ENCODE data around the gene RNF8.
A peak's percentile ranks its signal among the peaks of the same experiment; 100 is the strongest.
"Not testable (repeated sequence)": the region's sequence is repeated elsewhere in the genome, so short reads cannot be mapped to it uniquely, and the experiment has no call there.

Gene RNF8

DNA sequence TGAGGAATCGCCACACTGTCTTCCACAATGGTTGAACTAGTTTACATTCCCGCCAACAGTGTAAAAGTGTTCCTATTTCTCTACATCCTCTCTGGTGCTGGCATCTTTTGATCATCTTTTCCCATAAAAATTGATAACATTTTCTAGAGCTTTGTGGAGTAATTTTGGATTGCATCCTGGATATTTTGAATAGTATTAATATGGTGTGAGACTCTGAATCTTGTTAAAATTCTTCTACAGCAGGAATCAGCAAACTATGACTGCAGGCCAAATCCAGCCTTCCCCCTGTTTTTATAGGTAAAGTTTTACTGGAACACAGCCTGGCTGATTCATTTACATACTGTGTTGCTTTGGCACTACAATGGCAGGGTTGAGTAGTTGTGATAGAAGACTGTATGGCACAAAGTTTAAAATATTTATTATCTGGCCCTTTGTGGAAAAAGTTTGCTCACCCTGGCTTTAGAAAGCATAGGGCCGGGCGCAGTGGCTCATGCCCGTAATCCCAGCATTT lies 15.0 kb upstream of the RNF8 start:
- no peak overlapping the region for H3K27ac Mint-ChIP-seq
- peaks cover 3% of the 10 kb centered on the region for H3K27me3 Mint-ChIP-seq
- H3K4me3 Mint-ChIP-seq = no peak overlapping the region
- no peaks in the 10 kb centered on the region for H3K4me1 Mint-ChIP-seq (ENCODE audit: low read depth)
- no peaks in the 10 kb centered on the region for H3K9me3 Mint-ChIP-seq (ENCODE audit: low read depth)
- H3K36me3 Mint-ChIP-seq = no peaks in the 10 kb centered on the region

DNA sequence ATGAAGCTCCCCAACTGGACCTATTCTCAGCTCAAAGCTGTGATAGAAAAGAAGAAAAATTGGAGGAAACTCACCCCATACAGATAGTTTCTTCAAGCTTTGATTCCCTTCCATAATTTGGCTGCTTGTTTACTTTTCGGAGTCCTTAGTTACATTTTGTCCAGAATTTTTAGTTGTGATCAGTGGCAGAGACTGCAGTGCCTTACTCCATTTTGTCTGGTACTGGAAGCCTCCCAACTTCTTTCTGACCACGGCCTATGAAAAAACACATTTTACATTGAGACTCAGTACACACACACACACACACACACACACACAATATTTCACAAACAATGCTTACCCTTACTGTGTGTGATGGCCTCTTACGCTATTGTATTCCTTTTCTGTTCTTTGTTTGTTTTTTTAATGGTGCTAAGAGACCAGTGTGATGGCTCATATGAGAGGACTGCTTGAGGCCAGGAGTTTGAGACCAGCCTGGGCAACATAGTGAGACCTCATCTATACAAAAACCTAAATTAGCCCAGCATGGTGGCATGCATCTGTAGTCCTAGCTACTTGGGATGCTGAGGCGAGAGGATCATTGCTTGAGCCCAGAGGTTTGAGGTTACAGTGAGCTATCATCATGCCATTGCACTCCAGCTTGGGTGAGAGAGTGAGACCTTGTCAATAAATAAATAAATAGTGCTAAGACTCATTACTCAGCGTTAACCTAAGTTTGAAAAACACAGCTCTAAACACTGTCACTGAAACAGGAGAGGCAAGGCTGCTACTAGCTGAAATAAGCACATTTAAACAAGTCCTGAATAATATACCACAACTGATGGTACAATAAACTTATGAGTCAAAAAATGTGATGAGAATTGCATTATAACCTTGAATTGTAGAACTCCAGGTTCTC lies 13.8 kb upstream of the RNF8 start:
- H3K9me3 Mint-ChIP-seq (ENCODE audit: low read depth) = no peaks in the 10 kb centered on the region
- H3K36me3 Mint-ChIP-seq = no peaks in the 10 kb centered on the region
- H3K4me1 Mint-ChIP-seq (ENCODE audit: low read depth) = no peaks in the 10 kb centered on the region
- no peak overlapping the region for H3K4me3 Mint-ChIP-seq
- no peak overlapping the region for H3K27ac Mint-ChIP-seq
- peaks cover 8% of the 10 kb centered on the region for H3K27me3 Mint-ChIP-seq

DNA sequence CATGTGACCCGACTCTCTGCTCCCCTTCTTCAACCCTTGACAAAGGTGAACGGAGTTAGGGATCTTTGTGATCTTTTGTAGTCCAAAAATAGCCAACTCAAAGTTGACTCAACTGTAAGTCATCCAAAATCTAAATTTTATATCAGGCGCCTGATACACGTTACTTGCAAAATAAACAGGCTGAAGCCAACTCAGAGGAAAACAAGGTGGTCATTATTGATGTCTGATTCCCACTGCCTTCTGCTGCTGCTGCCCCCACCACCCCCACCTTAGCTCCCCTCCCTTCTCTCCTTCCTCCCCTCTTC lies 13.2 kb upstream of the RNF8 start:
- H3K4me3 Mint-ChIP-seq = no peak overlapping the region
- no peaks in the 10 kb centered on the region for H3K36me3 Mint-ChIP-seq
- peaks cover 8% of the 10 kb centered on the region for H3K27me3 Mint-ChIP-seq
- no peaks in the 10 kb centered on the region for H3K9me3 Mint-ChIP-seq (ENCODE audit: low read depth)
- no peaks in the 10 kb centered on the region for H3K4me1 Mint-ChIP-seq (ENCODE audit: low read depth)
- no peak overlapping the region for H3K27ac Mint-ChIP-seq

DNA sequence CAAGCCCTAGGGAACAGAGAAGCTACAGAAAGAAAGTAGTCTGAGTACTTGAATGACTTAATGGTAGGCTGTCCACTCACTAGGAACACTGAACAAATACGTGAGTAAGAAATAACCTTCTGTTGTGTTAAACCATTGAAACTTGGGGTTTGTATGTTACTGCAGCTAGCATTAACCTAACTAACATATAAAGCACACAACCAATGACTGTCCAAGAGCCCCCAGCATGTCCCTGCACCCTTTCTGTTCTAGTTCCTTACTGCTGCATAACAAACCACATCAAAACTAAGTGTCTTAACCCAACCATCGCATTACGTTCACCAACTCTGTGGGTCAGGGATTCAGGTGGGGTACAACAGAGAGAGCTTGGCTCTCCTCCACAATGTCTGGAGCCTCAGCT lies 10.5 kb upstream of the RNF8 start:
- no peaks in the 10 kb centered on the region for H3K9me3 Mint-ChIP-seq (ENCODE audit: low read depth)
- H3K27me3 Mint-ChIP-seq = peaks cover 11% of the 10 kb centered on the region
- no peaks in the 10 kb centered on the region for H3K36me3 Mint-ChIP-seq
- H3K27ac Mint-ChIP-seq = no peak overlapping the region
- no peaks in the 10 kb centered on the region for H3K4me1 Mint-ChIP-seq (ENCODE audit: low read depth)
- no peak overlapping the region for H3K4me3 Mint-ChIP-seq

DNA sequence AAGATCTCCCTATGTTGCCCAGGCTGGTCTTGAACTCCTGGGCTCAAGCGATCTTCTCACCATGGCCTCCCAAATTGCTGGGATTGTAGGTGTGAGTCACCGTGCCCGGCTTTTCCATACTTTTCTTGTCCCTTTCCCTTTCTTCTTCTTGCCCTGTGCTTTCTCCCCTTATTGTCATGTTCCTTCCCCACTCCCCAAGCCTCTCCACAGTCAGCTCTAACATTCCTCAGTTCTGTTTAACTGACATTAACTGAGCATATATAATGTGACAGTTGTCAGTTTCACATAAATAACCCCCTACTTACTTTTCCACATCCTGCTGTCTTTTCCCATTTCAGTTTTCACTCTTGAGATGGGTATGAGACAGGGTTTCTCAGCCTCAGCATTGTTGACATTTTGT lies 9.5 kb upstream of the RNF8 start:
- Mint-ChIP-seq H3K27ac (no peak overlapping the region), H3K9me3 (ENCODE audit: low read depth) (no peaks in the 10 kb centered on the region), H3K36me3 (no peaks in the 10 kb centered on the region), H3K4me3 (no peak overlapping the region), H3K4me1 (ENCODE audit: low read depth) (no peaks in the 10 kb centered on the region), H3K27me3 (peaks cover 11% of the 10 kb centered on the region)

DNA sequence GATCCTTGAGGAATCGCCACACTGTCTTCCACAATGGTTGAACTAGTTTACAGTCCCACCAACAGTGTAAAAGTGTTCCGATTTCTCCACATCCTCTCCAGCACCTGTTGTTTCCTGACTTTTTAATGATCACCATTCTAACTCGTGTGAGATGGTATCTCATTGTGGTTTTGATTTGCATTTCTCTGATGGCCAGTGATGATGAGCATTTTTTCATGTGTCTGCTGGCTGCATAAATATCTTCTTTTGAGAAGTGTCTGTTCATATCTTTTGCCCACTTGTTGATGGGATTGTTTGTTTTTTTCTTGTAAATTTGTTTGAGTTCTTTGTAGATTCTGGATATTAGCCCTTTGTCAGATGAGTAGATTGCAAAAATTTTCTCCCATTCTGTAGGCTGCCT lies 8.0 kb upstream of the RNF8 start:
- H3K4me1 Mint-ChIP-seq (ENCODE audit: low read depth); H3K9me3 Mint-ChIP-seq (ENCODE audit: low read depth); H3K36me3 Mint-ChIP-seq; H3K27ac Mint-ChIP-seq; H3K4me3 Mint-ChIP-seq: not testable (repeated sequence)
- H3K27me3 Mint-ChIP-seq = peaks cover 11% of the 10 kb centered on the region

DNA sequence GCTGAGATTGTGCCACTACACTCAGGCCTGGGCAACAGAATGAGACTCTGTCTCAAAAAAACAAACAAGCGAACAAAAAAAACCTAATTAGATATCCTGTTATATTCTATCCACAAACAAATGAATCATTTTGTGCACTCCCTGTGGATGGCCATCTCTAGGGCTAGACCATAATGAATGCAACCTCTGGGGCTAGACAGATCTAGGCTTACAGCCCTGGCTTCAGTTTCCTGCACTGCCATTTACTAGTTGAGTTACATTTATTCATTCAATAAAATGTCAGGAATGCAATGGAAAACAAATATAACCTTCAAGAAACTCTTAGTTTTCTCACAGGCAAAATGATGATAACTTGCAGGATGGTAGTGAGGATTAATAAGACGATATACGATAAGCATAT lies 6.6 kb upstream of the RNF8 start:
- Mint-ChIP-seq H3K4me1 (ENCODE audit: low read depth) (no peaks in the 10 kb centered on the region), H3K9me3 (ENCODE audit: low read depth) (no peaks in the 10 kb centered on the region), H3K4me3 (no peak overlapping the region), H3K36me3 (no peaks in the 10 kb centered on the region), H3K27me3 (peaks cover 8% of the 10 kb centered on the region), H3K27ac (no peak overlapping the region)

DNA sequence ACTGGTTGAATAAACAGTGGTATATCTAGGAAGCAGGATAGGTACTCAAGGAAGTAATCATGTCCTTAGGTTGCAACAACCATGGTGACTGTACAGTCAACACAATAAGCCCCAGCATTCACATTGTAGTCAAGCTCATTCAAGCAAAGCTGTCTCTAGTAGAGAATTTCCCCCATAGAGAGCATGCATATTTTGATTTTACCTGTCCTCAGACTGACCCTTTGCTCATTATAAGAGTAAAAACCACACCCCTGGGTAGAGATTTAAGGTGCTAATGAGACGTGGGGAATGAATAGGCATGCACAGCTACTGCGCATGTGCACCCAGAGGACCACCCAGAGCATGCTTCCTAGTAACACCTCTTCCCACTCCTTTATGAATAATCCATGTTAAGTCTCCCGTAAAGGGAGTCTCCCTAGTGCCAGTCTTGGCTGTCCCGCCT lies 6.1 kb upstream of the RNF8 start:
- H3K4me1 Mint-ChIP-seq (ENCODE audit: low read depth) = no peaks in the 10 kb centered on the region
- H3K36me3 Mint-ChIP-seq = no peaks in the 10 kb centered on the region
- no peak overlapping the region for H3K4me3 Mint-ChIP-seq
- H3K27ac Mint-ChIP-seq = no peak overlapping the region
- no peaks in the 10 kb centered on the region for H3K9me3 Mint-ChIP-seq (ENCODE audit: low read depth)
- peaks cover 8% of the 10 kb centered on the region for H3K27me3 Mint-ChIP-seq

DNA sequence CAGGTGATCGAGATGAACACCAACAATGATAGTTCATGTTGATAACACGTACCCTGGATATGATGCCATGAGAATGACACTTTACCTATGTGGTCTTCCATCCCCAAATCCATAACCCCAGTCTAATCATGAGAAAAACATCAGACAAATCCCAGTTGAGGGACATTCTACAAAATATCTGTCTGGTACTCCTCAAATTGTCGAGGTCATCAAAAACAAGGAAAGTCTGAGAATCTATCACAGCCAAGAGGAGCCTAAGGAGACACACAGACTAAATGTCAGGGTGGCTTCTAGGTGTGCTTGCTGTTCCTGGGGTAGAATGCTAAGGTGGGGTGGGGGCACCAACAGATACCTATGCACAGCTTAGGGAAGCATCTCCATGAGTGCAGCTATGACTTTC lies 2.8 kb upstream of the RNF8 start:
- Mint-ChIP-seq H3K27me3 (peaks cover 3% of the 10 kb centered on the region), H3K4me3 (no peak overlapping the region), H3K36me3 (no peaks in the 10 kb centered on the region), H3K9me3 (ENCODE audit: low read depth) (no peaks in the 10 kb centered on the region), H3K27ac (no peak overlapping the region), H3K4me1 (ENCODE audit: low read depth) (peaks cover 22% of the 10 kb centered on the region)

DNA sequence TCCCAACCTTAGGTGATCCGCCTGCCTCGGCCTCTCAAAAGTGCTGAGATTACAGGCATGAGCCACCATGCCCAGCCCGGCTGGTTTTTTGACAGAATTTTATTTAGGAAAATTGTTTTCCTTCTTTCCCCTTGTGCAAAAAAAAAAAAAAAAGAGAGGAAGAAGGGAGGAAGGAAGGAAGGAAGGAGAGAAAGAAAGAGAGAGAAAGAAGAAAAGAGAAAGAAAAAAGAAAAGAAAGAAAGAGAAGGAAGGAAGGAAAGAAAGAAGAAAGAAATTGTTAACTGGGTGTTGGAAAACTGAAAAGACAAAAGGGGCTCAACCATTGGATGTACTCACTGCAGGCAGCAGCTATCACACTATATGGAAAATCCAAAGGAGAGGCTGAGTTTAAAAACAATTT lies 1.4 kb upstream of the RNF8 start:
- Mint-ChIP-seq H3K9me3 (ENCODE audit: low read depth) (no peaks in the 10 kb centered on the region), H3K27ac (peak overlapping the region; percentile 10), H3K4me1 (ENCODE audit: low read depth) (peaks cover 28% of the 10 kb centered on the region), H3K36me3 (no peaks in the 10 kb centered on the region), H3K4me3 (peak overlapping the region; percentile 51), H3K27me3 (no peaks in the 10 kb centered on the region)

DNA sequence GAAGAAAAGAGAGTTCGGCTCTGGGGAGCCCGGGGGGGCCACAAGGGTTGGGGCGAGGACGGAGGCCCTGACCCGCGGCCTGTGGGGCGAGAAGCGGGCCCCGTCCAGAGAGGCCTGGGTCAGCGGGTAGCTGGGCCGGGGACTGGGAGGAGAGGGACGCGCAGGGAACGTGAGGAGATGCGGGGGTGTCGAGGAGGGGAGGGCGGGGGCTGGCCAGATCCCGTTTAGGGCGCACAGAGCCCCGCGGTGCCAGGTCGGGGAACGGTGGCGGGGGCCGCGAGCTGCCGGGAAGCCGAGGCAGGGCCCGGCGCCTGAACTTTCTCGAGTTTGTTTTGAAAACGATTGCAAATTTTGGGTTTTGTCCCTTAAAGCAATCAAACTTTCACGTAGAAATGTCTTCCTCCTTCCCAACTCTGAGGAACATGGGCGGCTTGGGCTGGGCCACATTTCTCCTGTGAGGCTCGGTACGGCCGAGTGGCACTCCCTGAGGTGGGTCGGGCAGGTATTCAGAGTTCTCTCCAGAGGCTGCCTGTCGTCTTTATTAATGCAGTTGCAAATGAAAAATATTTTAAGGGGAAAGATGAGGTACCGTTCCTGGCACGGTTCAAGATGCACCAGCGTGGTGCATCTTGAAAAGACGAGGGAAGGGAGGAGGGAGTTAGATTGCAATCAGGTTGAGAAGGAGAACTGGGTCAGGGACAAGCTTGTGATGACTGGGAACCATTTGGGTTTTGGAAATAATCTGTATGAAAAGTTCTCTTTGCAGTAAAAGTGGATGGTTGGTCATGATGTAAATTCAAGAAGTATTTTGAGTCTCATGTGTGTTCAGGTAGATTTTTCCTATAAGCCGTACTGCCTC lies 972 bp downstream of the RNF8 start:
- peaks cover 28% of the 10 kb centered on the region for H3K4me1 Mint-ChIP-seq (ENCODE audit: low read depth)
- H3K36me3 Mint-ChIP-seq = no peaks in the 10 kb centered on the region
- no peaks in the 10 kb centered on the region for H3K27me3 Mint-ChIP-seq
- H3K27ac Mint-ChIP-seq = peak overlapping the region; percentile 90
- H3K4me3 Mint-ChIP-seq = peak overlapping the region; percentile 95
- no peaks in the 10 kb centered on the region for H3K9me3 Mint-ChIP-seq (ENCODE audit: low read depth)

DNA sequence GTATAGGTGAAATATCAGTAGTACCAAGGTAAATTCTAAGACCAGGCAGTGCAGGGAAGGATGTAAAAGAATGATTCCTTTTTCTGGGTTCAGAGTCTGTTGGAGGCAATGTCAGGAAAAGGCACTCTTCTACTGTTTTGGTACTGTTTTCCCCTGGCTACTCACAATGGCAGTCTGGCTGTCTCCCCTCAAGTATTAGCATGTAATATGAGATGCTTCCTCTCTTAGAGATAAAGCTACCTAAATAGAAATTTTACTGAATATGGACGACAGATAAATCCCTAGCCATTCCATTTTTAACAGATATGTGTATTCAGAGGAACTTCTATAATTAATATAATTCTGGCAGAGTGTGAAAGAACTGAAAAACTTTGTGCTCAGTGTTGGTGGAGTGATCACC lies 3.5 kb downstream of the RNF8 start:
- no peak overlapping the region for H3K4me3 Mint-ChIP-seq
- no peaks in the 10 kb centered on the region for H3K27me3 Mint-ChIP-seq
- H3K9me3 Mint-ChIP-seq (ENCODE audit: low read depth) = no peaks in the 10 kb centered on the region
- H3K36me3 Mint-ChIP-seq = no peaks in the 10 kb centered on the region
- peaks cover 28% of the 10 kb centered on the region for H3K4me1 Mint-ChIP-seq (ENCODE audit: low read depth)
- no peak overlapping the region for H3K27ac Mint-ChIP-seq

DNA sequence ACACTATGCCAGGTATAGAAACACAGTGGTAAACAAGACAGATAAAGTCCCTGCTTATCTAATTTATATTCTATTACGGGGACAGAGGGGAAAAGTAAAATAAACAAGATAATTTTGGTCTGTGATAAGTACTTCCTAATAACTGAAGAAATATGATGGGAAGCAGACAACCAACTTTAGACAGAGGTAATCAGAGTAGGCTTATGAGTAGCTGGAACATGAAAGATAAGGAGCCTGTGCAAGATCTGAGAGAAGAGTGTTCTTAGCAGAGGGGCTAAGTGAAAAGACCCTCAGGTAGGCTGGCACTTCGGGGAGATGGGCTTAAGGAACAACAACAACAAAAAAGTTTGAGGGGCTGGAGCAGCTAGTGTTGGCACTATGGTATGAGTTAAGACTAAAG lies 4.1 kb downstream of the RNF8 start:
- no peak overlapping the region for H3K27ac Mint-ChIP-seq
- no peaks in the 10 kb centered on the region for H3K36me3 Mint-ChIP-seq
- no peaks in the 10 kb centered on the region for H3K27me3 Mint-ChIP-seq
- no peak overlapping the region for H3K4me3 Mint-ChIP-seq
- peaks cover 29% of the 10 kb centered on the region for H3K4me1 Mint-ChIP-seq (ENCODE audit: low read depth)
- H3K9me3 Mint-ChIP-seq (ENCODE audit: low read depth) = no peaks in the 10 kb centered on the region

DNA sequence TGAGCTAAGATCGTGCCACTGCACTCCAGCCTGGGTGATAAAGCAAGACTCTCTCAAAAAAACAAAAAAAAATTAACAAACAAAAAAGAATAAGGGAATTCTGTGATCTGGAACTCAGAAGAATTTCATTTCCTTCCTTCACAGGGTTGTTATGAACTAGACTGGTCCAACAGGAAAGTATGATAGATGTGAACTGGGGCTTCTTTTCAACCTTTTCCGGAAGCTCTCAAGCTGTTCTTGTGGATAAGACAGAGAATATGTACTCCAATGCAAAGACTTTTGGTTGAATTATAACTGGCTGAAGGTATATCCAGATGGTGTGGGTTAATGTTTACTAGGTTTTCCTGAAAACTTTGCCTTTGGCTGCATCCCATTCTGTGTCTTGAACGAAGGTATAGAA lies 5.3 kb downstream of the RNF8 start:
- Mint-ChIP-seq H3K9me3 (ENCODE audit: low read depth) (no peaks in the 10 kb centered on the region), H3K27ac (no peak overlapping the region), H3K4me3 (no peak overlapping the region), H3K27me3 (no peaks in the 10 kb centered on the region), H3K36me3 (no peaks in the 10 kb centered on the region), H3K4me1 (ENCODE audit: low read depth) (peaks cover 22% of the 10 kb centered on the region)

DNA sequence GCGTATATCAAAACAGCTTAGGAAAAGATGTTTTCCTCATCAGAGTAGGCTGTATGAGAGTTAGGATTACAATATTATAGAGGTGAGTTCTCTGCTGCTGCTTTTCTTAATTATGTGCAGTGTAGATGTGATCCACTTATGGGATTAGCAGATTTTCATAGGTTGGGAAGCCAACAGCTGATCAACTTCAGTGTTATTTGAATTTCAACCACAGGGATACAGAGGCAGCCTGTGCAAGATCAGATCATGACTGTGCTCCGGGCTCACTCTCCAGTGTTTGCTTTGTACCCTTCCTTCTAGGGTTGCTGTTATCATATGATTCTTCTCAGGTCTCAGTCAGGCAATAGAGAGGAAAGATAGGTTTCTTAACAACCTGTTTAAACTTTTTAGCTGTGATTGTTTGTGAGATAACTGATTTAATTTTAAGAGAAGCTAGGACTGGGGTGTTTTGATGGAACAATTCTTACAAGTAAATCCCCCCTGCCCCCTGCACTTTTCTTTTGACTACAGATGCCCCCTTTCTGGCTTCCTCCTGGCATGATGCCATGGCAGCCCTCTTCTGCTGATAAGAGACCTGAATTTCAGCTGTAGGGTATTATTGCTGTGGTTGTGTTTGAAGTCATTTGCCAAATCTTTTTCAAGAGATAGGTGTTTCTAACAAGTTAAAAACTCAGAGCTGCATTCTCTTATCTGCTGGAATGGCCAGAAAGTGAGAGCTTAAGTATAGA lies 8.5 kb downstream of the RNF8 start:
- H3K4me3 Mint-ChIP-seq = no peak overlapping the region
- peaks cover 3% of the 10 kb centered on the region for H3K36me3 Mint-ChIP-seq
- H3K9me3 Mint-ChIP-seq (ENCODE audit: low read depth) = no peaks in the 10 kb centered on the region
- H3K4me1 Mint-ChIP-seq (ENCODE audit: low read depth) = peaks cover 2% of the 10 kb centered on the region
- no peak overlapping the region for H3K27ac Mint-ChIP-seq
- H3K27me3 Mint-ChIP-seq = no peaks in the 10 kb centered on the region
